ENCODE results near the gene BRAF. TPM values are rescaled to one million over a fixed set of nuclear protein-coding genes. Genes with fewer than 3 reads are reported as not detected.

The BRAF gene
- total and polyA plus RNA-seq, 2 donors = 11.0 to 17.3 TPM

GRCh38 chr7:140669352-140669751 lies 255.4 kb downstream of the BRAF start:
- no peak overlapping the region for H3K4me3 ChIP-seq (ENCODE audit: low read length in 2 of 2)
- no peak overlapping the region for H3K27ac ChIP-seq (ENCODE audit: low read depth in 1 of 2, low read length in 1 of 2)
- WGBS = over 99% methylated on average over 3 of the region's 3 CpGs

More at GRCh38 chr7:140669352-140669751, 255.4 kb downstream of the BRAF start:
- Histone ChIP-seq H3K27me3 (ENCODE audit: control insufficient read depth in 2 of 2, insufficient read depth in 1 of 2, low read length in 1 of 2) (no peaks in the 10 kb centered on the region), H3K36me3 (ENCODE audit: control insufficient read depth in 2 of 2, insufficient read depth in 2 of 2, low read length in 1 of 2) (no peaks in the 10 kb centered on the region), H3K4me1 (ENCODE audit: control insufficient read depth in 2 of 2, insufficient read depth in 2 of 2, low read length in 2 of 2) (peaks cover 7 to 16% of the 10 kb centered on the region in 2 donors), H3K9me3 (ENCODE audit: control insufficient read depth in 2 of 2, insufficient read depth in 1 of 2, low read length in 1 of 2) (no peaks in the 10 kb centered on the region)
- no peak for DNase-seq (ENCODE audit: low read depth in 6 of 9, low spot score in 9 of 9)

Other genes with a start within 250 kb of the BRAF start
- gene NDUFB2, start 228.2 kb downstream of the BRAF start, total RNA-seq = 254 TPM
- 209 TPM for gene NDUFB2, start 228.2 kb downstream of the BRAF start, polyA plus RNA-seq
- 79.2 TPM for gene MRPS33, start 90.0 kb upstream of the BRAF start, total RNA-seq
- gene MRPS33, start 90.0 kb upstream of the BRAF start, polyA plus RNA-seq = 89.6 TPM
- 2.0 TPM for gene TMEM178B, start 149.1 kb upstream of the BRAF start, total RNA-seq
- 0.68 TPM for gene TMEM178B, start 149.1 kb upstream of the BRAF start, polyA plus RNA-seq